ENCODE data around the gene STAC3.
A peak's percentile ranks its signal among the peaks of the same experiment; 100 is the strongest.

Gene STAC3

DNA sequence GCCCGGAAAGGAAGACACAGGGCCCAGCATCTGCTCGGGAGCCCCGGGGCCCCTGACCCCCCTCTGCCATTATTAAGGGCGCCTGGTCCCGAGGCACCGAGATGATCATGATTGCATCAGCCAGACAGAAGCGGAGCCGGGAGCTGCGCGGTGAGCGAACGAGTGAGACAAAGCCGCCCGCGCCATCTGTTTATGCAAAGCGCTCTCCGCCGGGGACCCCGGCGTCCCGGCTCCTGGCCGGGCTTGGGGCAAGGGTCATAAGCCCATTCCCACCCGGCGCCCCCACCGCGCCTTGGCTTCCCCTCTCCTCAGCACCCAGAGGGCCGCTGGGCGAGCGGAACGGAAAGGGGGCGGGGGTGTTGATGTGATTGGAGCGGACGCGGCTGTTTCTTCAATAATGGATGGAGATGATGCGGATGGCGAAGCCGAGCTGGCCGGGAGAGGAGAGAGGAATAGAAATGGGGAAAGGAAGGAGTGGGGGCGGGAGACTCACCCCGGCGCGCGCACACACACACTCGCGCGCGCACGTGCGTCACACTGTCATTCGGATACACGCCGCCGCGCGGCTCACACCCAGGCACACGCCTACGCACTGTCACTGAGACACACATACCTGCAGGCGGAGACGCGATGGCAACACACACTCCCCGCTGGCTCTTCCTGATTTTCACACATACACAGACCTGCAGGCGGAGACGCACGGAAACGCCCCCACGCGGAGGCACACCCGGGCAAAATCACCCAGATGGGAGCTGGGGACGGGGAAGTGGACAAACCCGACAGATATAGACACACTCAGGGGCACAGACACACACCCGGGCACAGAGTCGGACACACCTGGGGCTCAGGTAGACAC lies 10.7 kb downstream of the STAC3 start (continued):
- TF ChIP-seq ZNF324 (tag by site-specific recombination; IDR thresholded peaks at IDR 0.05): peak; percentile 70
- TF ChIP-seq, protein P1, sequence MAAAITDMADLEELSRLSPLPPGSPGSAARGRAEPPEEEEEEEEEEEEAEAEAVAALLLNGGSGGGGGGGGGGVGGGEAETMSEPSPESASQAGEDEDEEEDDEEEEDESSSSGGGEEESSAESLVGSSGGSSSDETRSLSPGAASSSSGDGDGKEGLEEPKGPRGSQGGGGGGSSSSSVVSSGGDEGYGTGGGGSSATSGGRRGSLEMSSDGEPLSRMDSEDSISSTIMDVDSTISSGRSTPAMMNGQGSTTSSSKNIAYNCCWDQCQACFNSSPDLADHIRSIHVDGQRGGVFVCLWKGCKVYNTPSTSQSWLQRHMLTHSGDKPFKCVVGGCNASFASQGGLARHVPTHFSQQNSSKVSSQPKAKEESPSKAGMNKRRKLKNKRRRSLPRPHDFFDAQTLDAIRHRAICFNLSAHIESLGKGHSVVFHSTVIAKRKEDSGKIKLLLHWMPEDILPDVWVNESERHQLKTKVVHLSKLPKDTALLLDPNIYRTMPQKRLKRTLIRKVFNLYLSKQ (tag by site-specific recombination; IDR thresholded peaks at IDR 0.05; ENCODE audit: borderline replicate concordance): no peak
- TF ChIP-seq ZNF548 (tag by site-specific recombination; IDR thresholded peaks at IDR 0.05): 0 out of 2 replicates have a peak, but pooled peaks have one; percentile 7
- TF ChIP-seq YY2 (tag by site-specific recombination; IDR thresholded peaks at IDR 0.05): no peak; the same call in 1 of the 2 replicates
- no peak for TF ChIP-seq TRIM28 (IDR thresholded peaks at IDR 0.05; ENCODE audit: borderline replicate concordance, low read length)
- TF ChIP-seq GLI2 (tag by site-specific recombination; IDR thresholded peaks at IDR 0.05; ENCODE audit: borderline replicate concordance, low read depth): no peak

DNA sequence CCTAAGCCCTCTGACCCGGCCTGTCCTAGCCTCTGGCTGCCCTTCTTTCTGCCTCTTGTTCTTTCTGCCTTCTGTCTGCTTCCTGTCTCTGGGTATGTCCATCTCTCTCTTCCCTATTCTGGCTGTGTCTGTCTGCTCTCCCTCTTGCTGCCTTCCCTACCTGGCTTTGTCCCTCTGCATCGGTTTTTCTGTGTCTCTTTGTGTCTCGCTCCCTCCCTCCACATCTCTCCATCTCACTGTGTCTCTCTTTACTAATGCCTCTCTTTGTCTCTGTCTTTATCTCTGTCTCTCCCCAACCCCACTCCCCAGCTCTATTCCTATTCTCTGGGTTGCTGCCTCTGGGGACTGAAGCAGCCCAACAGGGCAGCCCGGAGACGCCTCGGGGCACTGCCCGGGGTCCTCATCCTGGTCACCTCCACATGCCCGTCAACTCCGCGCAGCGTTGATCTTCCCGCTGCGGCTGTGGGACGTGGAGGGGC lies 11.4 kb downstream of the STAC3 start:
- Histone ChIP-seq H3K27ac (ENCODE audit: extremely low read depth, low read depth, low read length) (peak overlapping the region; percentile 53; the same call in 1 of the 2 replicates), H3K4me3 (ENCODE audit: low read depth, low read length) (peak overlapping the region; percentile 42), H3K4me1 (ENCODE audit: control insufficient read depth, insufficient read depth, low read length) (peaks cover 11% of the 10 kb centered on the region), H3K9me3 (ENCODE audit: control insufficient read depth, insufficient read depth, low read depth, low read length) (no peaks in the 10 kb centered on the region), H3K36me3 (ENCODE audit: control insufficient read depth in 2 of 2, insufficient read depth in 1 of 2, low read length in 2 of 2) (peaks cover 0 to 14% of the 10 kb centered on the region in 2 experiments; a peak in 1 of 3 replicates)
- ChIA-PET CTCF (interaction anchor here (0.6 to 23.3 kb wide), 21 partner anchors 10 to 971 kb away, joined by 3 to 628 read pairs (median 4); partner anchors contain the start of genes LRP1, NXPH4, SHMT2 and STAC3), POLR2A (interaction anchor here (1.1 to 6.4 kb wide), 5 partner anchors 9 to 216 kb away, joined by 3 to 72 read pairs (median 16); partner anchors contain the start of genes INHBE and SHMT2)
- TF ChIP-seq ZNF223 (tag by site-specific recombination; IDR thresholded peaks at IDR 0.05): no peak
- TF ChIP-seq, protein P2, sequence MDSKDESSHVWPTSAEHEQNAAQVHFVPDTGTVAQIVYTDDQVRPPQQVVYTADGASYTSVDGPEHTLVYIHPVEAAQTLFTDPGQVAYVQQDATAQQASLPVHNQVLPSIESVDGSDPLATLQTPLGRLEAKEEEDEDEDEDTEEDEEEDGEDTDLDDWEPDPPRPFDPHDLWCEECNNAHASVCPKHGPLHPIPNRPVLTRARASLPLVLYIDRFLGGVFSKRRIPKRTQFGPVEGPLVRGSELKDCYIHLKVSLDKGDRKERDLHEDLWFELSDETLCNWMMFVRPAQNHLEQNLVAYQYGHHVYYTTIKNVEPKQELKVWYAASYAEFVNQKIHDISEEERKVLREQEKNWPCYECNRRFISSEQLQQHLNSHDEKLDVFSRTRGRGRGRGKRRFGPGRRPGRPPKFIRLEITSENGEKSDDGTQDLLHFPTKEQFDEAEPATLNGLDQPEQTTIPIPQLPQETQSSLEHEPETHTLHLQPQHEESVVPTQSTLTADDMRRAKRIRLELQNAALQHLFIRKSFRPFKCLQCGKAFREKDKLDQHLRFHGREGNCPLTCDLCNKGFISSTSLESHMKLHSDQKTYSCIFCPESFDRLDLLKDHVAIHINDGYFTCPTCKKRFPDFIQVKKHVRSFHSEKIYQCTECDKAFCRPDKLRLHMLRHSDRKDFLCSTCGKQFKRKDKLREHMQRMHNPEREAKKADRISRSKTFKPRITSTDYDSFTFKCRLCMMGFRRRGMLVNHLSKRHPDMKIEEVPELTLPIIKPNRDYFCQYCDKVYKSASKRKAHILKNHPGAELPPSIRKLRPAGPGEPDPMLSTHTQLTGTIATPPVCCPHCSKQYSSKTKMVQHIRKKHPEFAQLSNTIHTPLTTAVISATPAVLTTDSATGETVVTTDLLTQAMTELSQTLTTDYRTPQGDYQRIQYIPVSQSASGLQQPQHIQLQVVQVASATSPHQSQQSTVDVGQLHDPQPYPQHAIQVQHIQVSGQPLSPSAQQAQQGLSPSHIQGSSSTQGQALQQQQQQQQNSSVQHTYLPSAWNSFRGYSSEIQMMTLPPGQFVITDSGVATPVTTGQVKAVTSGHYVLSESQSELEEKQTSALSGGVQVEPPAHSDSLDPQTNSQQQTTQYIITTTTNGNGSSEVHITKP (tag by site-specific recombination; IDR thresholded peaks at IDR 0.05): no peak
- TF ChIP-seq ZNF121 (tag by site-specific recombination; IDR thresholded peaks at IDR 0.05): no peak
- TF ChIP-seq ZNF791 (tag by site-specific recombination; IDR thresholded peaks at IDR 0.05): no peak
- TF ChIP-seq, protein P3, sequence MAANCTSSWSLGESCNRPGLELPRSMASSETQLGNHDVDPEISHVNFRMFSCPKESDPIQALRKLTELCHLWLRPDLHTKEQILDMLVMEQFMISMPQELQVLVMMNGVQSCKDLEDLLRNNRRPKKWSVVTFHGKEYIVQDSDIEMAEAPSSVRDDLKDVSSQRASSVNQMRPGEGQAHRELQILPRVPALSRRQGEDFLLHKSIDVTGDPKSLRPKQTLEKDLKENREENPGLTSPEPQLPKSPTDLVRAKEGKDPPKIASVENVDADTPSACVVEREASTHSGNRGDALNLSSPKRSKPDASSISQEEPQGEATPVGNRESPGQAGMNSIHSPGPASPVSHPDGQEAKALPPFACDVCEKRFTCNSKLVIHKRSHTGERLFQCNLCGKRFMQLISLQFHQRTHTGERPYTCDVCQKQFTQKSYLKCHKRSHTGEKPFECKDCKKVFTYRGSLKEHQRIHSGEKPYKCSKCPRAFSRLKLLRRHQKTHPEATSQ (tag by site-specific recombination; IDR thresholded peaks at IDR 0.05): no peak
- TF ChIP-seq, protein P4, sequence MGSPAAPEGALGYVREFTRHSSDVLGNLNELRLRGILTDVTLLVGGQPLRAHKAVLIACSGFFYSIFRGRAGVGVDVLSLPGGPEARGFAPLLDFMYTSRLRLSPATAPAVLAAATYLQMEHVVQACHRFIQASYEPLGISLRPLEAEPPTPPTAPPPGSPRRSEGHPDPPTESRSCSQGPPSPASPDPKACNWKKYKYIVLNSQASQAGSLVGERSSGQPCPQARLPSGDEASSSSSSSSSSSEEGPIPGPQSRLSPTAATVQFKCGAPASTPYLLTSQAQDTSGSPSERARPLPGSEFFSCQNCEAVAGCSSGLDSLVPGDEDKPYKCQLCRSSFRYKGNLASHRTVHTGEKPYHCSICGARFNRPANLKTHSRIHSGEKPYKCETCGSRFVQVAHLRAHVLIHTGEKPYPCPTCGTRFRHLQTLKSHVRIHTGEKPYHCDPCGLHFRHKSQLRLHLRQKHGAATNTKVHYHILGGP (tag by site-specific recombination; IDR thresholded peaks at IDR 0.05): no peak
- TF ChIP-seq ZNF211 (tag by site-specific recombination; IDR thresholded peaks at IDR 0.05; ENCODE audit: low read depth): no peak
- peak; percentile 44; the same call in 1 of the 2 replicates for TF ChIP-seq ZNF391 (tag by site-specific recombination; IDR thresholded peaks at IDR 0.05; ENCODE audit: borderline replicate concordance, low read depth)
- no peak for TF ChIP-seq ZNF48 (tag by site-specific recombination; IDR thresholded peaks at IDR 0.05)
- TF ChIP-seq SALL2 (tag by site-specific recombination; IDR thresholded peaks at IDR 0.05; ENCODE audit: borderline replicate concordance): no peak
- TF ChIP-seq ZNF2 (tag by site-specific recombination; IDR thresholded peaks at IDR 0.05): peak; percentile 10; the same call in 1 of the 2 replicates
- TF ChIP-seq, protein P5, sequence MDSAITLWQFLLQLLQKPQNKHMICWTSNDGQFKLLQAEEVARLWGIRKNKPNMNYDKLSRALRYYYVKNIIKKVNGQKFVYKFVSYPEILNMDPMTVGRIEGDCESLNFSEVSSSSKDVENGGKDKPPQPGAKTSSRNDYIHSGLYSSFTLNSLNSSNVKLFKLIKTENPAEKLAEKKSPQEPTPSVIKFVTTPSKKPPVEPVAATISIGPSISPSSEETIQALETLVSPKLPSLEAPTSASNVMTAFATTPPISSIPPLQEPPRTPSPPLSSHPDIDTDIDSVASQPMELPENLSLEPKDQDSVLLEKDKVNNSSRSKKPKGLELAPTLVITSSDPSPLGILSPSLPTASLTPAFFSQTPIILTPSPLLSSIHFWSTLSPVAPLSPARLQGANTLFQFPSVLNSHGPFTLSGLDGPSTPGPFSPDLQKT (IDR thresholded peaks at IDR 0.05; ENCODE audit: borderline replicate concordance, low read depth, low read length): no peak
- TF ChIP-seq, protein P6, sequence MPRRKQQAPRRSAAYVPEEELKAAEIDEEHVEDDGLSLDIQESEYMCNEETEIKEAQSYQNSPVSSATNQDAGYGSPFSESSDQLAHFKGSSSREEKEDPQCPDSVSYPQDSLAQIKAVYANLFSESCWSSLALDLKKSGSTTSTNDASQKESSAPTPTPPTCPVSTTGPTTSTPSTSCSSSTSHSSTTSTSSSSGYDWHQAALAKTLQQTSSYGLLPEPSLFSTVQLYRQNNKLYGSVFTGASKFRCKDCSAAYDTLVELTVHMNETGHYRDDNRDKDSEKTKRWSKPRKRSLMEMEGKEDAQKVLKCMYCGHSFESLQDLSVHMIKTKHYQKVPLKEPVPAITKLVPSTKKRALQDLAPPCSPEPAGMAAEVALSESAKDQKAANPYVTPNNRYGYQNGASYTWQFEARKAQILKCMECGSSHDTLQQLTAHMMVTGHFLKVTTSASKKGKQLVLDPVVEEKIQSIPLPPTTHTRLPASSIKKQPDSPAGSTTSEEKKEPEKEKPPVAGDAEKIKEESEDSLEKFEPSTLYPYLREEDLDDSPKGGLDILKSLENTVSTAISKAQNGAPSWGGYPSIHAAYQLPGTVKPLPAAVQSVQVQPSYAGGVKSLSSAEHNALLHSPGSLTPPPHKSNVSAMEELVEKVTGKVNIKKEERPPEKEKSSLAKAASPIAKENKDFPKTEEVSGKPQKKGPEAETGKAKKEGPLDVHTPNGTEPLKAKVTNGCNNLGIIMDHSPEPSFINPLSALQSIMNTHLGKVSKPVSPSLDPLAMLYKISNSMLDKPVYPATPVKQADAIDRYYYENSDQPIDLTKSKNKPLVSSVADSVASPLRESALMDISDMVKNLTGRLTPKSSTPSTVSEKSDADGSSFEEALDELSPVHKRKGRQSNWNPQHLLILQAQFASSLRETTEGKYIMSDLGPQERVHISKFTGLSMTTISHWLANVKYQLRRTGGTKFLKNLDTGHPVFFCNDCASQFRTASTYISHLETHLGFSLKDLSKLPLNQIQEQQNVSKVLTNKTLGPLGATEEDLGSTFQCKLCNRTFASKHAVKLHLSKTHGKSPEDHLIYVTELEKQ (tag by site-specific recombination; IDR thresholded peaks at IDR 0.05; ENCODE audit: borderline replicate concordance): no peak
- peak; percentile 99 for TF ChIP-seq ZNF366 (tag by site-specific recombination; conservative IDR thresholded peaks at IDR 0.05)
- TF ChIP-seq KLF16 (tag by site-specific recombination; IDR thresholded peaks at IDR 0.05): no peak
- TF ChIP-seq ZNF544 (tag by site-specific recombination; IDR thresholded peaks at IDR 0.05): no peak

Data from HEK293 (cell line).